Endodermal cell (in vitro differentiated cells): ENCODE data around the gene ASPN. TPM values are rescaled to one million over a fixed set of nuclear protein-coding genes. Genes with fewer than 3 reads are reported as not detected.

ENCODE experiments used
- DNase-seq: peaks from one replicate; pipeline ENCODE4 v3.0.0-alpha.2; 2017
- H3K27ac ChIP-seq: 2 replicates; pipeline ENCODE4 v1.5.1; 2013; ENCODE audit warnings: mild to moderate bottlenecking, low read depth, low read length, moderate library complexity
- H3K27me3 ChIP-seq: 2 replicates; pipeline ENCODE4 v1.6.1; 2013; ENCODE audit warnings: mild to moderate bottlenecking, low read length, moderate library complexity; ENCODE audit not compliant: insufficient read depth, control insufficient read depth, poor library complexity, severe bottlenecking
- H3K36me3 ChIP-seq: 2 replicates; pipeline ENCODE4 v1.7.0; 2013; ENCODE audit warnings: mild to moderate bottlenecking, low read length, moderate library complexity; ENCODE audit not compliant: control insufficient read depth, insufficient read depth
- H3K4me1 ChIP-seq: one replicate; pipeline ENCODE4 v1.7.0; 2013; ENCODE audit warnings: low read length; ENCODE audit not compliant: control insufficient read depth, insufficient read depth
- H3K4me3 ChIP-seq: 2 replicates; pipeline ENCODE4 v1.5.1; 2013; ENCODE audit warnings: mild to moderate bottlenecking, low read length, moderate library complexity
- H3K9ac ChIP-seq: 2 replicates; pipeline ENCODE4 v1.6.1; 2013; ENCODE audit warnings: mild to moderate bottlenecking, low read length, moderate library complexity; ENCODE audit not compliant: poor library complexity, severe bottlenecking; ENCODE audit errors: extremely low read depth
- H3K9me3 ChIP-seq: 2 replicates; pipeline ENCODE4 v1.6.1; 2013; ENCODE audit warnings: mild to moderate bottlenecking, low read length, moderate library complexity; ENCODE audit not compliant: control insufficient read depth
- H3K27ac Mint-ChIP-seq: 2 replicates; pipeline ENCODE4 v1.8.0; 2020; ENCODE audit warnings: mixed read lengths
- H3K27me3 Mint-ChIP-seq: 2 replicates; pipeline ENCODE4 v1.8.0; 2021; ENCODE audit warnings: mild to moderate bottlenecking, mixed read lengths; ENCODE audit not compliant: insufficient read depth
- H3K36me3 Mint-ChIP-seq: 2 replicates; pipeline ENCODE4 v1.8.0; 2020; ENCODE audit warnings: low read depth, mixed read lengths
- H3K4me1 Mint-ChIP-seq: 2 replicates; pipeline ENCODE4 v1.8.0; 2020; ENCODE audit warnings: mixed read lengths
- H3K4me3 Mint-ChIP-seq: 2 replicates; pipeline ENCODE4 v1.8.0; 2020; ENCODE audit warnings: mild to moderate bottlenecking, moderate library complexity, mixed read lengths
- H3K9me3 Mint-ChIP-seq: 2 replicates; pipeline ENCODE4 v1.8.0; 2020; ENCODE audit warnings: mild to moderate bottlenecking, mixed read lengths
- CTCF ChIP-seq: fragments of 200-600 bp; sonication (generic); conservative IDR thresholded peaks from 2 replicates; pipeline ENCODE4 v1.5.0; 2021; ENCODE audit warnings: antibody characterized with exemption, mild to moderate bottlenecking
- WGBS, 2 experiments: methylation state at CpG; one replicate each; pipeline versions ENCODE4 v1.1.5 to v1.1.7; 2013; ENCODE audit warnings: missing lambda C conversion rate in 2 of 2, mixed read lengths in 1 of 2; ENCODE audit not compliant: insufficient coverage in 1 of 2, insufficient read length in 1 of 2; 5-methylcytosine and 5-hydroxymethylcytosine counted together
- total RNA-seq, 2 donors: library from RNA; stranded (reverse); fragmentation: NEBNext Ultra II Directional in 1 of 2; extraction: Animal tissue kit (Norgen Biotek cat#: 25700) in 1 of 2; gene quantifications; 2 replicates in 1 of 2; 3 replicates in 1 of 2; pipeline ENCODE4 v1.2.1, GENCODE V29; 2021

The ASPN gene
- total RNA-seq, 2 donors from 2014 or later: not detected

- WGBS, 2 experiments: 100% methylated on average over 1 of the region's 1 CpG
- Histone ChIP-seq H3K4me1 (no peaks in the 10 kb centered on the region), H3K4me3 (no peak within 1 kb of the TSS), H3K9me3 (no peaks in the 10 kb centered on the region), H3K27ac (no peak within 1 kb of the TSS), H3K27me3 (no peaks in the 10 kb centered on the region), H3K36me3 (no peaks in the 10 kb centered on the region), H3K9ac (no peak within 1 kb of the TSS)
- no peak for TF ChIP-seq CTCF
- Mint-ChIP-seq H3K27me3 (no peaks in the 10 kb centered on the region), H3K36me3 (no peaks in the 10 kb centered on the region), H3K4me3 (no peak within 1 kb of the TSS), H3K27ac (no peak within 1 kb of the TSS), H3K9me3 (no peaks in the 10 kb centered on the region), H3K4me1 (no peaks in the 10 kb centered on the region)
- no peak for DNase-seq
These were observed 58.0 kb downstream of the ASPN start, which contains the start of gene OMD for GRCh38 chr9:92424340-92424739. TSS of gene OMD (minus strand) at chr9:92424471. CDS start at chr9:92417558, 6,913 bp downstream.

- 92% methylated on average over 1 of the region's 2 CpGs; no CpG with 5 or more reads in 1 of the 2 experiments for WGBS, 2 experiments
- Histone ChIP-seq H3K27ac (no peak overlapping the region), H3K9me3 (no peaks in the 10 kb centered on the region), H3K36me3 (no peaks in the 10 kb centered on the region), H3K4me3 (no peak overlapping the region), H3K4me1 (no peaks in the 10 kb centered on the region), H3K9ac (no peak overlapping the region), H3K27me3 (no peaks in the 10 kb centered on the region)
- TF ChIP-seq CTCF: no peak
- H3K9me3 Mint-ChIP-seq: no peaks in the 10 kb centered on the region
- DNase-seq: no peak
- no peaks in the 10 kb centered on the region for H3K27me3 Mint-ChIP-seq
- no peak overlapping the region for H3K27ac Mint-ChIP-seq
- no peaks in the 10 kb centered on the region for H3K36me3 Mint-ChIP-seq
- H3K4me1 Mint-ChIP-seq: no peaks in the 10 kb centered on the region
- no peak overlapping the region for H3K4me3 Mint-ChIP-seq
These were observed 58.7 kb downstream of the ASPN start for GRCh38 chr9:92423612-92424011.

- H3K4me3 Mint-ChIP-seq: no peak overlapping the region
- H3K4me1 Mint-ChIP-seq: no peaks in the 10 kb centered on the region
- no peaks in the 10 kb centered on the region for H3K36me3 Mint-ChIP-seq
- H3K27me3 ChIP-seq: no peaks in the 10 kb centered on the region
- H3K9me3 ChIP-seq: no peaks in the 10 kb centered on the region
- H3K27ac ChIP-seq: no peak overlapping the region
- no peaks in the 10 kb centered on the region for H3K27me3 Mint-ChIP-seq
- no peaks in the 10 kb centered on the region for H3K9me3 Mint-ChIP-seq
- no peak overlapping the region for H3K27ac Mint-ChIP-seq
- no peaks in the 10 kb centered on the region for H3K4me1 ChIP-seq
- no peak for DNase-seq
- no peaks in the 10 kb centered on the region for H3K36me3 ChIP-seq
- no peak for TF ChIP-seq CTCF
- 88 to 98% methylated on average over 1 of the region's 2 CpGs for WGBS, 2 experiments
- H3K9ac ChIP-seq: no peak overlapping the region
- H3K4me3 ChIP-seq: no peak overlapping the region
These were observed 59.5 kb downstream of the ASPN start for GRCh38 chr9:92422611-92423338.
